Erythroblast (primary cell): ENCODE results near the gene CDK17.

ENCODE experiments used
- DNase-seq, 2 experiments: peaks; one replicate each; lab custom pipeline; 2025; lab: John Stamatoyannopoulos, UW
- GATA1 ChIP-seq: IDR thresholded peaks from 2 replicates; pipeline ENCODE4 v1.6.1; 2011; ENCODE audit warnings: low read depth, mild to moderate bottlenecking, control low read depth, low read length, moderate library complexity
- POLR2A ChIP-seq: IDR thresholded peaks from 2 replicates; pipeline ENCODE4 v1.6.1; 2011; ENCODE audit warnings: mild to moderate bottlenecking, low read length

CDK17 gene

GRCh38 chr12:96295532-96296160 is 104.6 kb downstream of the CDK17 start:
- DNase-seq, result no peak
- TF ChIP-seq GATA1 (no peak), POLR2A (no peak)

GRCh38 chr12:96294831-96295230 is 105.4 kb downstream of the CDK17 start:
- no peak for TF ChIP-seq GATA1
- TF ChIP-seq POLR2A, result no peak

GRCh38 chr12:96293093-96293492 is 107.1 kb downstream of the CDK17 start:
- TF ChIP-seq POLR2A, result no peak
- TF ChIP-seq GATA1, result no peak

More at GRCh38 chr12:96294831-96295230, 105.4 kb downstream of the CDK17 start:
- DNase-seq, result peak in 1 of 2 experiments; percentile 21

GRCh38 chr12:96289067-96289466 is 111.2 kb downstream of the CDK17 start:
- no peak for TF ChIP-seq POLR2A
- no peak for TF ChIP-seq GATA1
- DNase-seq, result no peak

More at GRCh38 chr12:96293093-96293492, 107.1 kb downstream of the CDK17 start:
- no peak for DNase-seq

GRCh38 chr12:96285158-96285557 is 115.1 kb downstream of the CDK17 start:
- DNase-seq, result no peak
- TF ChIP-seq POLR2A, result no peak
- TF ChIP-seq GATA1, result no peak

- no peak for TF ChIP-seq POLR2A
- no peak for DNase-seq
Observed at GRCh38 chr12:96274331-96274730, 125.9 kb downstream of the CDK17 start.

- TF ChIP-seq POLR2A, result no peak
- no peak for TF ChIP-seq GATA1
- DNase-seq, result no peak
Observed at GRCh38 chr12:96271469-96272199, 128.6 kb downstream of the CDK17 start.

- TF ChIP-seq POLR2A (no peak), GATA1 (no peak)
- DNase-seq, result no peak
Observed at GRCh38 chr12:96266238-96266637, 134.0 kb downstream of the CDK17 start.

GRCh38 chr12:96265836-96266235 is 134.4 kb downstream of the CDK17 start:
- no peak for TF ChIP-seq POLR2A
- TF ChIP-seq GATA1, result no peak

GRCh38 chr12:96265400-96265799 is 134.8 kb downstream of the CDK17 start:
- TF ChIP-seq POLR2A, result no peak
- TF ChIP-seq GATA1, result no peak

More at GRCh38 chr12:96265836-96266235, 134.4 kb downstream of the CDK17 start:
- no peak for DNase-seq

GRCh38 chr12:96263449-96263902 is 136.8 kb downstream of the CDK17 start:
- DNase-seq, result no peak
- TF ChIP-seq GATA1, result no peak

More at GRCh38 chr12:96265400-96265799, 134.8 kb downstream of the CDK17 start:
- DNase-seq, result no peak

- DNase-seq, result no peak
- TF ChIP-seq GATA1, result no peak
- no peak for TF ChIP-seq POLR2A
Observed at GRCh38 chr12:96261557-96261956, 138.7 kb downstream of the CDK17 start.

- no peak for DNase-seq
Observed at GRCh38 chr12:96260644-96261043, 139.6 kb downstream of the CDK17 start.

GRCh38 chr12:96260231-96260630 is 140.0 kb downstream of the CDK17 start:
- no peak for DNase-seq
- no peak for TF ChIP-seq GATA1
- no peak for TF ChIP-seq POLR2A

More at GRCh38 chr12:96260644-96261043, 139.6 kb downstream of the CDK17 start:
- TF ChIP-seq POLR2A, result no peak
- no peak for TF ChIP-seq GATA1
